ENCODE results near the gene MYT1. TPM values are rescaled to one million over a fixed set of nuclear protein-coding genes. Genes with fewer than 3 reads are reported as not detected.

The MYT1 gene
- total RNA-seq, 1 donor from 2014 or later = 2.3 TPM

GRCh38 chr20:64171211-64171610 is 7.0 kb downstream of the MYT1 start:
- peaks cover 15% of the 10 kb centered on the region for H3K27me3 Mint-ChIP-seq
- no peak for DNase-seq (ENCODE audit: low spot score, unreplicated experiment)
- H3K27ac Mint-ChIP-seq = no peak overlapping the region
- H3K9me3 Mint-ChIP-seq (ENCODE audit: low read depth) = no peaks in the 10 kb centered on the region
- H3K36me3 Mint-ChIP-seq (ENCODE audit: insufficient read depth) = no peaks in the 10 kb centered on the region
- H3K4me1 Mint-ChIP-seq (ENCODE audit: low read depth) = no peaks in the 10 kb centered on the region
- no peak for TF ChIP-seq CTCF (IDR thresholded peaks at IDR 0.05; ENCODE audit: unreplicated experiment)
- no peak overlapping the region for H3K4me3 Mint-ChIP-seq (ENCODE audit: low read depth)

GRCh38 chr20:64173116-64173515 is 8.9 kb downstream of the MYT1 start:
- Mint-ChIP-seq H3K4me3 (ENCODE audit: low read depth) (no peak overlapping the region), H3K27me3 (peaks cover 28% of the 10 kb centered on the region), H3K9me3 (ENCODE audit: low read depth) (no peaks in the 10 kb centered on the region), H3K4me1 (ENCODE audit: low read depth) (no peaks in the 10 kb centered on the region), H3K27ac (no peak overlapping the region), H3K36me3 (ENCODE audit: insufficient read depth) (no peaks in the 10 kb centered on the region)
- no peak for DNase-seq (ENCODE audit: low spot score, unreplicated experiment)
- no peak for TF ChIP-seq CTCF (IDR thresholded peaks at IDR 0.05; ENCODE audit: unreplicated experiment)

DNA sequence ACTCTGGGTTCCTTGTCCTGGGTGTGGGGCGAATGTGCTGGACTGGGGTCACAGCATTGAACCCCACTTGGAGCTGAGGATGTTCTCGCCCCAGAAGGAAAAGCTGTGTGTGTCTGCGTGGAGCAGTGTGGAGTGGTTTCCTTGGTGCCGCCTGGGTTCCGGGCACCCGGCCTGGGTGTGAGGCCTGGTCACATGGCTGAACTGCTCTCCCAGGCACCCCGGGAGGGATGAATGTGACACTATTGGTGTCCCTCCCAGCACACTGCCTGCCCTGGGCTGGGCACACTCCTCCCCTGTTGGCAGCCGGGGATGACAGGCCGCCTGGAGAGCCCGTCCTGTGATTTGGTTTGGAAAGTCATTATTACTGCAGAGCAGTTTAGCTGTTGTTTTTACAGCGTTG is 12.3 kb downstream of the MYT1 start:
- H3K9me3 Mint-ChIP-seq (ENCODE audit: low read depth) = peaks cover 6% of the 10 kb centered on the region
- no peak for TF ChIP-seq CTCF (IDR thresholded peaks at IDR 0.05; ENCODE audit: unreplicated experiment)
- peaks cover 6% of the 10 kb centered on the region for H3K4me1 Mint-ChIP-seq (ENCODE audit: low read depth)
- no peaks in the 10 kb centered on the region for H3K36me3 Mint-ChIP-seq (ENCODE audit: insufficient read depth)
- H3K4me3 Mint-ChIP-seq (ENCODE audit: low read depth) = no peak overlapping the region
- DNase-seq (ENCODE audit: low spot score, unreplicated experiment) = no peak
- H3K27me3 Mint-ChIP-seq = peaks cover 23% of the 10 kb centered on the region
- no peak overlapping the region for H3K27ac Mint-ChIP-seq

- no peak for DNase-seq (ENCODE audit: low spot score, unreplicated experiment)
- peaks cover 6% of the 10 kb centered on the region for H3K4me1 Mint-ChIP-seq (ENCODE audit: low read depth)
- H3K36me3 Mint-ChIP-seq (ENCODE audit: insufficient read depth) = no peaks in the 10 kb centered on the region
- H3K27me3 Mint-ChIP-seq = peaks cover 23% of the 10 kb centered on the region
- no peak overlapping the region for H3K4me3 Mint-ChIP-seq (ENCODE audit: low read depth)
- H3K27ac Mint-ChIP-seq = no peak overlapping the region
- H3K9me3 Mint-ChIP-seq (ENCODE audit: low read depth) = peaks cover 6% of the 10 kb centered on the region
- no peak for TF ChIP-seq CTCF (IDR thresholded peaks at IDR 0.05; ENCODE audit: unreplicated experiment)
These were observed 12.7 kb downstream of the MYT1 start for GRCh38 chr20:64176971-64177370.

DNA sequence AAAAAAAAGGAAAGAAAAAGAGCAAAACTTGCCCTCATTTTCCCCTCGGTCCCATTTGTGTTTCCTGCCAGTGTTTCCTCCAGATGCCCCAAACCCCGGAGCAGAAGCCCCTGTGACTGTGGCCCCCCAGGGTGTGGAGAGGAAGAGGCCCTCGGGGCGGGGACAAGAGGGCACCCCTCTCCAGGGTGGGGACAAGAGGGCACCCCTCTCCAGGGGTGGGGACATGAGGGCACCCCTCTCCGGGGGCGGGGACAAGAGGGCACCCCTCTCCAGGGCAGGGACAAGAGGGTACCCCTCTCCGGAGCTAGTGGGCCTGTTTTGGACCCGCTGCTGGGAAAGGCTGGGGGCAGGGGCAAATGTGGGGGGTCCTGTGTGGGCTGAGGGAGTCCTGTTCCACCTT is 13.1 kb downstream of the MYT1 start:
- H3K27me3 Mint-ChIP-seq = peaks cover 23% of the 10 kb centered on the region

More for the DNA sequence above, 13.1 kb downstream of the MYT1 start:
- DNase-seq (ENCODE audit: low spot score, unreplicated experiment) = no peak
- no peak for TF ChIP-seq CTCF (IDR thresholded peaks at IDR 0.05; ENCODE audit: unreplicated experiment)
- Mint-ChIP-seq H3K27ac (no peak overlapping the region), H3K9me3 (ENCODE audit: low read depth) (peaks cover 6% of the 10 kb centered on the region), H3K36me3 (ENCODE audit: insufficient read depth) (no peaks in the 10 kb centered on the region), H3K4me3 (ENCODE audit: low read depth) (no peak overlapping the region), H3K4me1 (ENCODE audit: low read depth) (peaks cover 6% of the 10 kb centered on the region)

All from progenitor cell of endocrine pancreas (in vitro differentiated cells).